Measurements from ENCODE around the gene ACADM.
"Not testable (repeated sequence)": the region's sequence is repeated elsewhere in the genome, so short reads cannot be mapped to it uniquely, and the experiment has no call there.

ACADM gene

DNA sequence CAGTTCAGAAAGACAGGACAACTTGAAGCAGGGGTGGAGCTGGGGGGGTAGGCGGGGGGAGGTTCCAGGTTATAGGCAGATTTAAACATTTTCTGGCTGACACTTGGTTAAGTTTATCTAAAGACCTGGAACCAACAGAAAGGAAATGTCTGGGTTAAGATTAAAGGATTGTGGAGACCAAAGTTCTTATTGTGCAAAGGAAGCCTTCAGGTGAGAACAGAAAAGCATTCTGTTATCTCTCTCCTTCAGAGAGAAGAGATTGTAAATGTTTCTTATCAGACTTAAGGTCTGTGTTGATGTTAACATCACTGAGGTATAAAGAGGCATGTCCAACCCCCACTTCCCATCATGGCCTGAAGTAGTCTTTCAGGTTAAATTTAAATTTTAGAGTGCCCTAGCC, 3.7 kb upstream of the ACADM start:
- H3K4me1 ChIP-seq (ENCODE audit: low read length): no peaks in the 10 kb centered on the region
- H3K36me3 ChIP-seq (replicated peaks; ENCODE audit: insufficient read depth, low read length): no peaks in the 10 kb centered on the region
- H2AFZ ChIP-seq (ENCODE audit: low read length): no peak overlapping the region
- peaks cover 9% of the 10 kb centered on the region for H3F3A ChIP-seq (ENCODE audit: insufficient read depth, low read length)
- H3K9me3 ChIP-seq (replicated peaks; ENCODE audit: insufficient read depth, low read length): no peaks in the 10 kb centered on the region
- H3K27me3 ChIP-seq (replicated peaks; ENCODE audit: insufficient read depth, low read length): no peaks in the 10 kb centered on the region
- H3K79me2 ChIP-seq (ENCODE audit: low read length): peaks cover 13% of the 10 kb centered on the region
- H3K9me2 ChIP-seq (replicated peaks; ENCODE audit: insufficient read depth, low read length): no peaks in the 10 kb centered on the region
- no peak overlapping the region for H3K4me3 ChIP-seq (ENCODE audit: low read length)
- H3K9ac ChIP-seq (ENCODE audit: low read length): no peak overlapping the region
- no peak overlapping the region for H3K27ac ChIP-seq (ENCODE audit: low read length)
- DNase-seq: no peak
- no peak for TF ChIP-seq EZH2 (optimal IDR thresholded peaks at IDR 0.05; ENCODE audit: low read depth, low read length)
- no peak for TF ChIP-seq EZH2phosphoT487 (IDR thresholded peaks at IDR 0.05; ENCODE audit: low read length)
- TF ChIP-seq, protein P1, sequence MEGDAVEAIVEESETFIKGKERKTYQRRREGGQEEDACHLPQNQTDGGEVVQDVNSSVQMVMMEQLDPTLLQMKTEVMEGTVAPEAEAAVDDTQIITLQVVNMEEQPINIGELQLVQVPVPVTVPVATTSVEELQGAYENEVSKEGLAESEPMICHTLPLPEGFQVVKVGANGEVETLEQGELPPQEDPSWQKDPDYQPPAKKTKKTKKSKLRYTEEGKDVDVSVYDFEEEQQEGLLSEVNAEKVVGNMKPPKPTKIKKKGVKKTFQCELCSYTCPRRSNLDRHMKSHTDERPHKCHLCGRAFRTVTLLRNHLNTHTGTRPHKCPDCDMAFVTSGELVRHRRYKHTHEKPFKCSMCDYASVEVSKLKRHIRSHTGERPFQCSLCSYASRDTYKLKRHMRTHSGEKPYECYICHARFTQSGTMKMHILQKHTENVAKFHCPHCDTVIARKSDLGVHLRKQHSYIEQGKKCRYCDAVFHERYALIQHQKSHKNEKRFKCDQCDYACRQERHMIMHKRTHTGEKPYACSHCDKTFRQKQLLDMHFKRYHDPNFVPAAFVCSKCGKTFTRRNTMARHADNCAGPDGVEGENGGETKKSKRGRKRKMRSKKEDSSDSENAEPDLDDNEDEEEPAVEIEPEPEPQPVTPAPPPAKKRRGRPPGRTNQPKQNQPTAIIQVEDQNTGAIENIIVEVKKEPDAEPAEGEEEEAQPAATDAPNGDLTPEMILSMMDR (IDR thresholded peaks at IDR 0.05; ENCODE audit: low read length): no peak
- H4K20me1 ChIP-seq (ENCODE audit: insufficient read depth, low read length): no peaks in the 10 kb centered on the region
- no peak overlapping the region for H3K4me2 ChIP-seq (ENCODE audit: low read depth, low read length)

DNA sequence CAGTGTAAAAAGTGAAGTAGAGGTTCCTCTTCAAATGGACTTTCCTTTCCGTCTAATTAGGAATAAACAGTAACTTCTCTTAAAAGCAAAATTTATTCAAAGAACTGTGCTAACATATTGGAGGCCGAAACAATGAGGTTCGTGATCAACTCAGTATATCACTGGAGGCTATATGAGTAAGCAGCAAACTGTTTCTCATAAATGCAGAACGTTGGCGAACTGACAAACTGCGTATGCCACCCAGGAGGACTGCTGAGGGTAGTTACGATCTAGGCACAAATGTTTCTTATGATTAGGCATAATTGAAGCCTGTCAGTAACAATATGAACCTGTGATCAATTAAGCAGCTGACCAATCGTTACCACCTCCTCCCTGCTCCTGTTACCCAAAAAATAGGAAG, 2.3 kb upstream of the ACADM start:
- peaks cover 25% of the 10 kb centered on the region for H3K79me2 ChIP-seq (ENCODE audit: low read length)
- H3K9me3 ChIP-seq (replicated peaks; ENCODE audit: insufficient read depth, low read length); H4K20me1 ChIP-seq (ENCODE audit: insufficient read depth, low read length); H3K9ac ChIP-seq (ENCODE audit: low read length); H3K4me2 ChIP-seq (ENCODE audit: low read depth, low read length); H3K27me3 ChIP-seq (replicated peaks; ENCODE audit: insufficient read depth, low read length); H3K36me3 ChIP-seq (replicated peaks; ENCODE audit: insufficient read depth, low read length); H2AFZ ChIP-seq (ENCODE audit: low read length); H3K4me3 ChIP-seq (ENCODE audit: low read length); DNase-seq; H3K4me1 ChIP-seq (ENCODE audit: low read length); H3K27ac ChIP-seq (ENCODE audit: low read length); H3K9me2 ChIP-seq (replicated peaks; ENCODE audit: insufficient read depth, low read length): not testable (repeated sequence)
- peaks cover 17% of the 10 kb centered on the region for H3F3A ChIP-seq (ENCODE audit: insufficient read depth, low read length)

DNA sequence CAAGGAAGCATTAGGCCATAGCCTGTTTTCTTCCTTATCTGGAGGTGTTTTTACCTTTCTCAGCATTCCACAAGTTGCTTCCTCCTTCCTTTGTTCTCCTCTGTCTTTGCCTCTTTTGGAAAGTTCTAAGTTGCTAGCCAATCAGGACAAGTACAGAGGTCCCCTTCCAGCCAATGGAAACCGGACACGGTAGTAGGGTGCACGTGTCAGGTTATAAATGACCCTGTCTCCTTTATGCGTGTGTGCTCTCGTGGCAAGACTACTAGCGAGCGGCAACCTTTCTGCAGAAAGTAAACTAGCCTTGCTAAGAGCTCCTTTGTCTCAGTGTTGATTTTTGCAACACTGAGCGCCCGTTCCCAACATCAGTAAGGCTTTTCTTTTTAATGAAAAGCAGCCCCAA, 1.5 kb upstream of the ACADM start:
- Histone ChIP-seq H3K4me2 (ENCODE audit: low read depth, low read length) (no peak overlapping the region), H2AFZ (ENCODE audit: low read length) (no peak overlapping the region), H3K27ac (ENCODE audit: low read length) (no peak overlapping the region), H3K9ac (ENCODE audit: low read length) (no peak overlapping the region), H4K20me1 (ENCODE audit: insufficient read depth, low read length) (no peaks in the 10 kb centered on the region), H3F3A (ENCODE audit: insufficient read depth, low read length) (peaks cover 17% of the 10 kb centered on the region), H3K79me2 (ENCODE audit: low read length) (peaks cover 32% of the 10 kb centered on the region), H3K9me3 (replicated peaks; ENCODE audit: insufficient read depth, low read length) (no peaks in the 10 kb centered on the region; the same call in 1 of the 2 replicates), H3K4me3 (ENCODE audit: low read length) (no peak overlapping the region), H3K27me3 (replicated peaks; ENCODE audit: insufficient read depth, low read length) (no peaks in the 10 kb centered on the region), H3K4me1 (ENCODE audit: low read length) (no peaks in the 10 kb centered on the region), H3K9me2 (replicated peaks; ENCODE audit: insufficient read depth, low read length) (no peaks in the 10 kb centered on the region), H3K36me3 (replicated peaks; ENCODE audit: insufficient read depth, low read length) (no peaks in the 10 kb centered on the region)
- TF ChIP-seq EZH2 (optimal IDR thresholded peaks at IDR 0.05; ENCODE audit: low read depth, low read length) (no peak), EZH2phosphoT487 (IDR thresholded peaks at IDR 0.05; ENCODE audit: low read length) (no peak)
- TF ChIP-seq, protein P1 (IDR thresholded peaks at IDR 0.05; ENCODE audit: low read length): no peak
- DNase-seq: no peak

DNA sequence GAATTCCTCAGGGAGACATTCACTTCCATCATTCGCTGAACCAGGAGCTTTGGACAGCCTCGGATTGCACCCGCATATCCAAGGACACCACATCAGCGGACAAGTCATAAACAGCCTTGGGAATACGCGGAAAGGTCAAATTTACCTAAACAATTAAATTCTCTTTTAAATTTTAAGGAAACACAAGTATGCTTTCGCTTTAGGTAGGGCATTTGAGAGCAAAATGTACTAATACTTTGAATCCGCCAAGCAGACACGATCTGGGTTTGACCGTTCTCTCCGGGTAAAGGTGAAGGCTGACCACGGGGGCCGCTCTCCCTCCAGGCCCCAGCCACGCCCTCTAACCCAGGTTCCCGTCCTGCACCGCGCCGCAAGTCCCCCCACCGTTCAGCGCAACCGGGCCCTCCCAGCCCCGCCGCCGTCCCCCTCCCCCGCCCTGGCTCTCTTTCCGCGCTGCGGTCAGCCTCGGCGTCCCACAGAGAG, 479 bp upstream of the ACADM start:
- Histone ChIP-seq H3F3A (ENCODE audit: insufficient read depth, low read length) (peaks cover 17% of the 10 kb centered on the region), H3K4me3 (ENCODE audit: low read length) (peak overlapping the region; percentile 96), H3K4me2 (ENCODE audit: low read depth, low read length) (peak overlapping the region; percentile 65), H3K27ac (ENCODE audit: low read length) (peak overlapping the region; percentile 71; the same call in 1 of the 2 replicates), H2AFZ (ENCODE audit: low read length) (peak overlapping the region; percentile 53), H3K9ac (ENCODE audit: low read length) (peak overlapping the region; percentile 89), H3K27me3 (replicated peaks; ENCODE audit: insufficient read depth, low read length) (no peaks in the 10 kb centered on the region), H3K9me2 (replicated peaks; ENCODE audit: insufficient read depth, low read length) (no peaks in the 10 kb centered on the region), H4K20me1 (ENCODE audit: insufficient read depth, low read length) (no peaks in the 10 kb centered on the region), H3K79me2 (ENCODE audit: low read length) (peaks cover 41% of the 10 kb centered on the region), H3K36me3 (replicated peaks; ENCODE audit: insufficient read depth, low read length) (no peaks in the 10 kb centered on the region), H3K4me1 (ENCODE audit: low read length) (no peaks in the 10 kb centered on the region), H3K9me3 (replicated peaks; ENCODE audit: insufficient read depth, low read length) (no peaks in the 10 kb centered on the region; the same call in 1 of the 2 replicates)
- DNase-seq: peak; percentile 82
- TF ChIP-seq EZH2 (optimal IDR thresholded peaks at IDR 0.05; ENCODE audit: low read depth, low read length): no peak
- TF ChIP-seq, protein P1 (IDR thresholded peaks at IDR 0.05; ENCODE audit: low read length): no peak
- no peak for TF ChIP-seq EZH2phosphoT487 (IDR thresholded peaks at IDR 0.05; ENCODE audit: low read length)

Measured in MM.1S (cell line).